ENCODE results near the gene SLC37A1. TPM values are rescaled to one million over a fixed set of nuclear protein-coding genes. Genes with fewer than 3 reads are reported as not detected.

The SLC37A1 gene
- total RNA-seq, 2 donors from 2014 or later = 22.7 to 47.0 TPM

GRCh38 chr21:42495027-42495426 lies 18.6 kb upstream of the SLC37A1 start:
- WGBS, 2 experiments (ENCODE audit: insufficient coverage in 1 of 2, insufficient read length in 1 of 2) = 92% methylated on average over 5 of the region's 5 CpGs
- Mint-ChIP-seq H3K27ac (no peak overlapping the region), H3K9me3 (no peaks in the 10 kb centered on the region), H3K27me3 (ENCODE audit: insufficient read depth) (peaks cover 6% of the 10 kb centered on the region), H3K4me1 (peaks cover 24% of the 10 kb centered on the region), H3K4me3 (no peak overlapping the region), H3K36me3 (ENCODE audit: low read depth) (no peaks in the 10 kb centered on the region)
- TF ChIP-seq, protein P1, sequence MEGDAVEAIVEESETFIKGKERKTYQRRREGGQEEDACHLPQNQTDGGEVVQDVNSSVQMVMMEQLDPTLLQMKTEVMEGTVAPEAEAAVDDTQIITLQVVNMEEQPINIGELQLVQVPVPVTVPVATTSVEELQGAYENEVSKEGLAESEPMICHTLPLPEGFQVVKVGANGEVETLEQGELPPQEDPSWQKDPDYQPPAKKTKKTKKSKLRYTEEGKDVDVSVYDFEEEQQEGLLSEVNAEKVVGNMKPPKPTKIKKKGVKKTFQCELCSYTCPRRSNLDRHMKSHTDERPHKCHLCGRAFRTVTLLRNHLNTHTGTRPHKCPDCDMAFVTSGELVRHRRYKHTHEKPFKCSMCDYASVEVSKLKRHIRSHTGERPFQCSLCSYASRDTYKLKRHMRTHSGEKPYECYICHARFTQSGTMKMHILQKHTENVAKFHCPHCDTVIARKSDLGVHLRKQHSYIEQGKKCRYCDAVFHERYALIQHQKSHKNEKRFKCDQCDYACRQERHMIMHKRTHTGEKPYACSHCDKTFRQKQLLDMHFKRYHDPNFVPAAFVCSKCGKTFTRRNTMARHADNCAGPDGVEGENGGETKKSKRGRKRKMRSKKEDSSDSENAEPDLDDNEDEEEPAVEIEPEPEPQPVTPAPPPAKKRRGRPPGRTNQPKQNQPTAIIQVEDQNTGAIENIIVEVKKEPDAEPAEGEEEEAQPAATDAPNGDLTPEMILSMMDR (conservative IDR thresholded peaks at IDR 0.05) = no peak
- H3K9me3 ChIP-seq (ENCODE audit: control insufficient read depth, low read length) = no peaks in the 10 kb centered on the region
- H3K4me1 ChIP-seq (ENCODE audit: control insufficient read depth, insufficient read depth, low read length) = peaks cover 5% of the 10 kb centered on the region
- no peak overlapping the region for H3K4me3 ChIP-seq (ENCODE audit: low read length)
- no peaks in the 10 kb centered on the region for H3K36me3 ChIP-seq (ENCODE audit: control insufficient read depth, insufficient read depth, low read length)
- H3K27me3 ChIP-seq (ENCODE audit: control insufficient read depth, insufficient read depth, low read length, poor library complexity, severe bottlenecking) = no peaks in the 10 kb centered on the region
- peak; percentile 27 for DNase-seq
- H3K9ac ChIP-seq (ENCODE audit: extremely low read depth, low read length, poor library complexity, severe bottlenecking) = no peak overlapping the region
- no peak overlapping the region for H3K27ac ChIP-seq (ENCODE audit: low read depth, low read length)

- no peaks in the 10 kb centered on the region for H3K36me3 ChIP-seq (ENCODE audit: control insufficient read depth, insufficient read depth, low read length)
- 10 to 11% methylated on average over 5 to 18 of the region's 18 CpGs for WGBS, 2 experiments (ENCODE audit: insufficient coverage in 1 of 2, insufficient read length in 1 of 2)
- no peaks in the 10 kb centered on the region for H3K9me3 ChIP-seq (ENCODE audit: control insufficient read depth, low read length)
- no peak for DNase-seq
- TF ChIP-seq, protein P1 (conservative IDR thresholded peaks at IDR 0.05) = peak; percentile 34
- H3K27me3 ChIP-seq (ENCODE audit: control insufficient read depth, insufficient read depth, low read length, poor library complexity, severe bottlenecking) = no peaks in the 10 kb centered on the region
- H3K4me1 Mint-ChIP-seq = peaks cover 22% of the 10 kb centered on the region
- no peak overlapping the region for H3K27ac ChIP-seq (ENCODE audit: low read depth, low read length)
- peaks cover 5% of the 10 kb centered on the region for H3K4me1 ChIP-seq (ENCODE audit: control insufficient read depth, insufficient read depth, low read length)
- peaks cover 5% of the 10 kb centered on the region for H3K27me3 Mint-ChIP-seq (ENCODE audit: insufficient read depth)
- no peaks in the 10 kb centered on the region for H3K36me3 Mint-ChIP-seq (ENCODE audit: low read depth)
- peak overlapping the region; percentile 65 for H3K27ac Mint-ChIP-seq
- H3K4me3 Mint-ChIP-seq = peak overlapping the region; percentile 60
- H3K9ac ChIP-seq (ENCODE audit: extremely low read depth, low read length, poor library complexity, severe bottlenecking) = no peak overlapping the region
- H3K4me3 ChIP-seq (ENCODE audit: low read length) = peak overlapping the region; percentile 86
- no peaks in the 10 kb centered on the region for H3K9me3 Mint-ChIP-seq
Measured at GRCh38 chr21:42495765-42496119, 17.9 kb upstream of the SLC37A1 start.

DNA sequence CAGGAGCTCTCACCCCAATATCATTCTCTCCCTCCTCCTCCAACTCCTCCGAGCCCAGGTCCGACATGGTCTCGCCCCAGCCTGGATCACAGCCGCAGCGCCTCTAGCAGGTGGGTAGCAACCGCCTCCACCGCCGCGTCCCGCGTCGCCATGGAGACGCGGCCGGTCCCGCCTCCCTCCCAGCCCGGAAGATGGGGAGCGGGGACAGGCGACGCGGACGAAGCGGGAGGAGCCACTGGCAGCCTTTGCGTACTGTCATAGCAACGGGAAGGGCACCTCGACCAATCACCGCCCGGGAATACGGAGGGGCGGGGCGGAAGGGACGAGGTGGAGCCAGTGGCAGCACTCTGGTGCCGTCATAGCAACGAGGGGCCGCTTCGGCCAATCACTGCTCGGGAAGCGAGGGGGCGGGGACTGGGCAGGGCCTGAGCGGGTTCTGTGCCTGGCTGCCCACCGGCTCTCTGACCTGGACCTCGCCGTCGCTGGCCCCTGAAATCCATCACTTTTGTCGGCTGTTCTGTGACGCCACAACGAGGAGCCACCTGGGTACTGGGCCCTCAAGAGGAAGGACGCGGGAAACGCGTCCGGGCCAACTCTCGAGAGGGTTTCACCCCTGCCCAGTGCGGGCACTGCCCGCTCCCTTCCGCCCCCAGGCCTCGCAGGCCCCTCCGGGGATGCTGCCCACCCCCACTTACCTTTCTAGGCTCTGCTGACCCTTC lies 17.4 kb upstream of the SLC37A1 start, which contains the start of gene RSPH1:
RSPH1 (minus strand) TSS at position 105 of the 719 bp plus-strand sequence; CDS start at position 67, 38 bp downstream.
- H3K27me3 ChIP-seq (ENCODE audit: control insufficient read depth, insufficient read depth, low read length, poor library complexity, severe bottlenecking) = no peaks in the 10 kb centered on the region
- H3K27ac Mint-ChIP-seq = peak within 1 kb of the TSS; percentile 87
- no peaks in the 10 kb centered on the region for H3K36me3 ChIP-seq (ENCODE audit: control insufficient read depth, insufficient read depth, low read length)
- H3K9ac ChIP-seq (ENCODE audit: extremely low read depth, low read length, poor library complexity, severe bottlenecking) = peak within 1 kb of the TSS; percentile 67
- H3K4me3 Mint-ChIP-seq = peak within 1 kb of the TSS; percentile 60
- peak; percentile 100 for DNase-seq
- H3K27me3 Mint-ChIP-seq (ENCODE audit: insufficient read depth) = peaks cover 5% of the 10 kb centered on the region
- no peaks in the 10 kb centered on the region for H3K9me3 Mint-ChIP-seq
- no peaks in the 10 kb centered on the region for H3K36me3 Mint-ChIP-seq (ENCODE audit: low read depth)
- H3K4me3 ChIP-seq (ENCODE audit: low read length) = peak within 1 kb of the TSS; percentile 88
- H3K27ac ChIP-seq (ENCODE audit: low read depth, low read length) = no peak within 1 kb of the TSS
- TF ChIP-seq, protein P1 (conservative IDR thresholded peaks at IDR 0.05) = peak; percentile 14
- peaks cover 19% of the 10 kb centered on the region for H3K4me1 Mint-ChIP-seq
- no peaks in the 10 kb centered on the region for H3K9me3 ChIP-seq (ENCODE audit: control insufficient read depth, low read length)
- H3K4me1 ChIP-seq (ENCODE audit: control insufficient read depth, insufficient read depth, low read length) = peaks cover 5% of the 10 kb centered on the region
- WGBS, 2 experiments (ENCODE audit: insufficient coverage in 1 of 2, insufficient read length in 1 of 2) = 0 to 2% methylated on average over 10 to 58 of the region's 58 CpGs
